ENCODE data around the gene ZNF280B.

The ZNF280B gene, protein sequence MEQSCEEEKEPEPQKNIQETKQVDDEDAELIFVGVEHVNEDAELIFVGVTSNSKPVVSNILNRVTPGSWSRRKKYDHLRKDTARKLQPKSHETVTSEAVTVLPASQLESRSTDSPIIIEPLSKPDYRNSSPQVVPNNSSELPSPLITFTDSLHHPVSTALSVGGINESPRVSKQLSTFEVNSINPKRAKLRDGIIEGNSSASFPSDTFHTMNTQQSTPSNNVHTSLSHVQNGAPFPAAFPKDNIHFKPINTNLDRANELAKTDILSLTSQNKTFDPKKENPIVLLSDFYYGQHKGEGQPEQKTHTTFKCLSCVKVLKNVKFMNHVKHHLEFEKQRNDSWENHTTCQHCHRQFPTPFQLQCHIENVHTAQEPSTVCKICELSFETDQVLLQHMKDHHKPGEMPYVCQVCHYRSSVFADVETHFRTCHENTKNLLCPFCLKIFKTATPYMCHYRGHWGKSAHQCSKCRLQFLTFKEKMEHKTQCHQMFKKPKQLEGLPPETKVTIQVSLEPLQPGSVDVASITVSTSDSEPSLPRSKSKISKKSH

DNA sequence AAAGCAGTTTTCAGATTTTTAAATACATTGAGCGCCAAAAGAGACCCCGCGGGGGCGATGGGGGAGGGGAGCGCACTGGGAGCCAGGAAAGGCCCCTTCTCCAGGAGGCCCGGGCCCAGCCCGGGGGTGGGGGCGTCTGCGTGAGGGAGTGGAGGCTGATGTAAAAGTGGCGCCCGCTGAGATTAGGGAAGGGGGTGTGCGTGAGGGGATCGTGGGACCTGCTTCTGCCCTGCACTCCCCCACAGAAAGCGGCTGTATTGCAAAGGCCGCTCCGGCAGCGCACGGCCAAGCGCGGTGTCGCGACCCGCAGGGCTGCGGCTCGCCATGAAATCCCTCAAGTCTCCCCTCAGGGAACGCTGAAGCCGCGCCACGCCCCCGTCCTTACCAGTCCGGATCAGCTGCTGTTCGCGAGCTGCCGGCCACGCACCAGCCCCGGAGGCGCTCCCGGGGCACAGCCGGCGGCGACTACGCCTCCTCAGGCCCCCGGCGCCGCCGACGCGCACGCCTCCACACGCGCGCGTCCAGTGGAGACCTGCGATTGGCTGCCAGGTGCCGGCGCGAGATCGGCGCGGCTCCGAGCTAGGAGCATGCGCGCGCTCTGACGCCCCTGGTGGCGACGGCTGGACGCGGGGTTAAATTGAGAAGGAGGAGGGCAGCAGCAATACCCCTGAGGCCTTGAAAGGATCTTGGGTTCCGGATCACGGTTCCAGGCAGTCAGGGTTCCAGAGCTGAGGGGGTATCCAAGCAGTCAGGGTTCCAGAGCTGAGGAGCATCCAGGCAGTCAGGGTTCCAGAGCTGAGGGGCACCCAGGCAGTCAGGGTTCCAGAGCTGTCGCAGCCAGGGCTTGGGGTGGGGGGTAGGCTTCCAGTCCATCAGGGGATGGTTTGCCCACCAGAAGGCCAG lies at the start of gene ZNF280B:
TSS of gene ZNF280B (minus strand) at position 469 of the 903 bp plus-strand sequence. CDS start 19,344 bp downstream, outside the sequence.
- peak; percentile 93 for DNase-seq

DNA sequence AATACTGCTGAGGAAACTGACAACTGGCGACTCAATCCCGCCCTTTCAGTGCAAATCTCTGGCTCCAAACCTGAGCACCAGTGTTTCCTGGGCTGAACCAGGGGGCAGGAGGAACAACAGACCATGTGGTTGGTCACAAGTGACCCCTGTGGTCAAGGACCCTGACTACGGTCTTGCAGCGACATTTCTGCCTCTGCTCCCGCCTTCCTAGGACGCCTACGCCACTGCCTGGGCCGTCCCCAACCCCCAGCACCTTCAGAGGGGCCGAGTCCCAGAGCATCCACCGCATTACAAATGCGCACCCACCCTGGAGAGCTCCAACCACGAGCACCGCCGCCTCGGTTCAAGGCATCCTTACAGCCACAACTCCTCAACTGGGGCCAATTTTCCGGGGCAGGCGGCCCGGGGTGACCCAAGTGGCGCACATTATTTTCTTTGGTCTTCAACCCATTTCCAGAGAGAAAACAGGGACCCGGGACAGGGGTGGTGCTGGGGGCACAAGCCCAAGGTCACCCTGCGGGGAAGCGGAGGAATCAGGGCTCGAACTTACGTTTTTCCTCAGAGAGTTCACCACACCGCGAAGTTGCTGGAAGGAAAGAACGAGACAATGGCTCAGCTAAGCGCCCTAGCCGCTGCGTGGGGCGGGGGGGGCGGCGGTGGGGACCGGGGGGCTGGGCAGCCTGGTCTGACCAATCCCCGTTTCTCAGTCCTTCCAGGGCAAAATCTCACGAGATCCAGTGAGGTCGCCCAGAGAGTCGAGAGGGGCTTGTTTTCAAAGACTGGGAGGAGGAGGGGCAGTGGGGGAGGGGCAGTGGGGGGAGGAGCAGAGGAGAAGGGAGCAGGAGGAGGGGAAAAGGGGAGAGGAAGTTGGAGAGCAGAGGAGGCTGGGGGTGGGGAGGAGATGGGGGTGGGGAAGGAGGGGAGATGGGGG lies 48.7 kb upstream of the ZNF280B start:
- DNase-seq, result no peak

DNA sequence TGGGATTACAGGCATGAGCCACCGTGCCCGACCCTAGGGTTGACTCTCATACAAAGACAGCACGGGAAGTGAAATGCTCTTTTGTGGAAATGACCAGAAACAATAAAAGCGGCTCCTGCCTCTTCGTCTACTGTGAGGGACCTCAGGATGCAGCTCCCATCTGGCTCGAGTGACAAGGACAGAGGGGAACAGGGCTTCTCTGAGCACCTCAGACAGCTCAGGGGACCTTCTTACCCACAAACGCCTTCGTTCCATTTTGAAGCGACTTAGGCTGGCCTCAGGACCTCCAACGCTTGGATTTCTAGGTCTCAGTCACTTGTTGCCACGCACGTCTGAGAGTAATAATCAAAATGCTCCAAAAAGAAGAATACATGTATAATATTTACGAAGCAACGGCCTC lies 48.0 kb upstream of the ZNF280B start:
- DNase-seq, result no peak

DNA sequence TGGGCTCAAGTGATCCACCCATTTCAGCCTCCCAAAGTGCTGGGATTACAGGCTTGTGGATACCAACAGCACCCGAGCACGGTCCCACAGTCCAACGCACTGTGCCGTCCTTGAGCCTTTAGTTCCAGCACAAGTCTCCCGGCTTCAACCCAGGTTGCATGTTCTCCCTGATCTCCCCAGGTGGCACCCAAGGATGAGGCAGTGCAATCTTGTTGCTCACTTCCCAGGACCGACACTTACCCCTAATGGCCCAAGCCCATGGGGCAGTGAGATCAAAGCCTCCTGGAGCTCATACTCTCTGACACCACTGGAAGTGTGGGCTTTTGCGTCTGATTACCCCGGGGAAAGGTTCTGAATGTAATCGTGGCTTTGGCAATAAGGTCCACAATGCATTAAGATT lies 47.1 kb upstream of the ZNF280B start:
- DNase-seq, result no peak

DNA sequence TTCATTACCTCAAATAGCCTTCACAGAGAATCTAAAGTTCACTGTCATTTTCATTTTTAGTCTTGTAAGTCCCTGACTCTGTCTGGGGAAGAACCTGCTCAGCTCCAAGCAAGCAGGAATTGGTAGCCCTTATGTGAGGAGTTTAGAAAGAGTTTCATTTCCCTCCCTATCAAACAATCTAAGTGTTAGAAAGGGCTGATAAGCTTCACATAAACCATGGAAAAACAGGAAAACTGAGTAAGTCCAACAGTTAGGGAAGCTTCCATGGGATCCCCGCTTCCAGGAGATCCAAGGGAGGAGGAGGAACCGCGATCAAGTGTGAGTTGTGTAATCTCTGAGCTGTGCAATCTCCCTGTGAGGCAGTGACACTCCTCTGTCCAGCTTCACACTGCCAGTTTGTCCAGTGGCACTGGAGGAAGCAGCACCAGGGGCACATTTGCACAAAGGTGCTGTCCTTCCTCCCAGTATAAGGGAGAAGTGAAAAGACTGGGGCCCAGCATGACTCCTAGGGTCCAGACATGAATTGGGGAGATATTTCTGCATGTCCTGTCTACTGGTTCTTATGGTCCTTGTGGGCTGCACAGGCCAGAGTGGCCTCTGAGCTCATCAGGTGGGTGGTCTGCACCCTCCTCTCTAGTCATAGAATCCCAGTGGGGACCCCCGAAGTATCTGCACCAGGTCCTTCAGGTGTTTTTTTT lies 46.2 kb upstream of the ZNF280B start:
- DNase-seq, result no peak

DNA sequence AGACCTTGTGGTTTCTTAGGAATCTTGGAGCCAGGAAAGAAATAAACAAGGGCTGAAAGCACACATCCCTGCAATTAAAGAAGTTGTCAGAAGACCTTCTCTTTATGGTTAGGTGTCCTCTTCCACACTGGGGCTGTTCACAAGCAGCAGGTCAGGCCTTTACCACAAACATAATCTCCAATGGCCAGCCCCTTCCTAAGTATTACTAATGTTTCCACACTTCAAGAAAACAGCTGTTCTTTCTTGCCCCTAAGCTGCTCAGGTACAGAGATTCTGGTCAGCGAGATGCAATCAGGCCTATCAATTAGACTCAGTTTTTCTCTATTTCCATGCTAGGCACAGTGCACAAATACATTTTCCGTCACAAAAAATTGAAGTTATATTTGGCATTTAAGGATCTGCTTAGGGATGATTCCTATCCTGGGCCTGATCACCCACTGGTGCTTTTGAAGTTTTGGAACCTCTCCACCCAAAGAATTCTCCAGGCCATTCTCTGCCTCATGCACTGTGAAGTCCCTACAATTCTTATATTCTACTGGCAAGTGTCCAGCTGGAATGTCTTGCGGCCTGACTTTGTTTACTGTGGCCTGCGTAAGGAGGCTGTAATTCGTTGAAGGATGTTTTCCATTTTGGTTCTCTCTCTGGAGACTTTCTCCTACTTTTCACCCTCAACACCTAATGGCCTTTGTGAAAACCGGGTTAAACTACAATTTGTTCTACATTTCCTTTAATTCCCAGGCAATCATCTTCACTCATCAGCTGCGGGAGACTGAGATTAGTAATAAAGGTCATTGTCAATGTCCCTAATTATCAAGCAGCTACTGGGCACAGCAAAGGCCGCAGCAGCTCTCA lies 45.4 kb upstream of the ZNF280B start:
- DNase-seq, result no peak

DNA sequence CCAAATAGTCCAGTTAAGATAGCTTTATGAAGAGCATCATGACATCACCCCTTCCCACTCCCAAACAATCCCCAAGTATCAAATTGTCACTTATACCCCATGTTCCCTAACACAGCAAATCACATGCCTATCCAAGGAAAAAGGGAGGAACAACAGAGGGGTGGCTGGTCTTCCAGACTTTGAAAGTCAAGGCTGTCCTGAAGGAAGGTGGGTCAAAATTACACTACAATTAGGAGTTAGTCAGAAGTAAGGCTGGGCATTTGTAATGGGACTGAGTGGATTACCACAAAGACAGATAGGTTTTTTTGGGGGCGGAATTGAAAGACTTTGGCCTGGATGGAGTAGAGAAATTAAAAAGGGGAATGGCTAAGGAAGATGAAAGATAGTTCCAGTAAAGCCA lies 44.6 kb upstream of the ZNF280B start:
- DNase-seq, result no peak

DNA sequence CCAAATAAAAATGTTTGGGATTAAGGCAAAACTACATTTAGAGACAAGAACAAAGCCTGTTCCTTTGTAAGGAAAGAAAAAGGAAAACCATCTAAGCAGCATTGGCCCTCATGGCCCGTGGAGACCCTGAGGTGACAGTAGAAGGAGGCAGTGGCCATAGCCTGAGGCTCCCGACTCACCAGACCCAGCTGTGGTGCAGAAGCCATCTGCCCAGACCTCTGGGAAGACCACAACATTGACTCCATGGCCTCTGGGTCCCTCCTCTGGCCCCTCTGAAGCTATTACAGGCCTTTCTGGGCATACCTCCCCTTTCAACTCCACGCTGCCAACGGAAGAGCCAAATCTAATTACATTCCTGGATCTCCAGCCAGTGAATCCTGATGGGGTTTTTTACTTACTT lies 44.1 kb upstream of the ZNF280B start:
- no peak for DNase-seq

DNA sequence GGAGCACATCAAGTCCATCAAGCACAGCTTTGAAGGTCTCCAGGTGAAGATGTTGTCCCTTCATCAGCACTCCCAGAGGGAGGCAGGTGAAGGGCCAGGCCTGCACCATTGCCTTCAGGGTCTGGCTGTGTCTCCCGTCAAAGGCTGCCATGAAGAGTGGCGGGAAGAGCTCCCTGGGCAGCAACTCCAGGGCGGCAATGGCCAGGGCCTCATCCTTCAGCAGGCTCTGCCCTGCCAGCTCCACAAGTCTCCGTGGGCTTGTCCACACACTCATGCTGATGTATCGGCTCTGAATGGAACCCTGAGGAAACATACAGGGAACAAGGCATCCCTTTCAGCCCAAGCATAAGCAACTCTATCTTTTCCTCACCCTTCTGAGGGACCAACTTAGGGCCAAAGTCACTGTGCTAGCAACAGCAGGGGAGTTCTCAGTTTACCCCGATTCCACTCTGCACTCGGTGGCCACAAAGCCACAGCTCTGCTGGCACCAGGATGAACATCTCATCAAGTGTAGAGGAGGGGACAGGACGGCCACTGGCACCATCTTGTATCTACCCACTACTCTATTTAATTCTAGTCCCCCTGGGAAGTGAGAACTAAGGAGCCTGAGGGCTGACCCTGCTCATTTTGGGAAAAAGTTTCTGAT lies 42.4 kb upstream of the ZNF280B start:
- DNase-seq, result no peak

DNA sequence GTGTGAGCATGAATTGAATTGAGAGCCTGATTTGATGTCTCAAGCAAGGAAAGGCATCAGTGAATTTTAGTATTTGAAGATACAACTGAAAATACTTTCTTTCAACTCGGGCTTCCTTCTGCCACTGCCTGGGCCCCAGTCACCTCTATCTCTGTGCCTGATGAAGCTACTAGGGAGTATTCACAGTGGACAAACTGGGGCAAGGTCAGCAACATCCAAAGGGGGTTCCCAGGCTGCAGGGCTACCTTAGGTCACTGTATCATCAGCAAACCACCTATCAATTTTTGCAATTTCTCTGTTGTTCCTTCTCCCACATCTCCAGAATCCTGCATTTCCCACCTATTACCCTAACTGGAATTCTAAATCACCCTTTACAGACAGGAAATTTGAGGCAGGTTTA lies 40.4 kb upstream of the ZNF280B start:
- no peak for DNase-seq

DNA sequence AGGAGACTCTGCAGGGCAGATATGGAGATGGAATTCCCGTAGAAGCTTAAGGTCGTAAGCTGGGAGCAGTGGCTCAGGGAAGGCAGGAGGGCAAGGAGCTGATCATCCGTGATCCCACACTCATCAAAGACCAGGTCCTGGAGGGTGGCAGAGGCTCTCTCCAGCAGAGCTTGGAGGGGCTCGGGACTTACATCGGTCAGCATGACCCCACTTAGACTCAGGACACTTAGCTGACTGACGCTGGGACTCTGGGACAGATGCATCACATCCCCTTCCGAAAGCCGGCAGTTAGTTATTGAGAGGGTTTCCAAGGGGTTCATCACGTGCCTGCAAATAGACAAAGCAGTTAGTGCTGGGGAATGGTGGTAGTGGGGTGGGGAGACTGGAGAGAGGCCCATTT lies 39.8 kb upstream of the ZNF280B start:
- DNase-seq, result no peak

DNA sequence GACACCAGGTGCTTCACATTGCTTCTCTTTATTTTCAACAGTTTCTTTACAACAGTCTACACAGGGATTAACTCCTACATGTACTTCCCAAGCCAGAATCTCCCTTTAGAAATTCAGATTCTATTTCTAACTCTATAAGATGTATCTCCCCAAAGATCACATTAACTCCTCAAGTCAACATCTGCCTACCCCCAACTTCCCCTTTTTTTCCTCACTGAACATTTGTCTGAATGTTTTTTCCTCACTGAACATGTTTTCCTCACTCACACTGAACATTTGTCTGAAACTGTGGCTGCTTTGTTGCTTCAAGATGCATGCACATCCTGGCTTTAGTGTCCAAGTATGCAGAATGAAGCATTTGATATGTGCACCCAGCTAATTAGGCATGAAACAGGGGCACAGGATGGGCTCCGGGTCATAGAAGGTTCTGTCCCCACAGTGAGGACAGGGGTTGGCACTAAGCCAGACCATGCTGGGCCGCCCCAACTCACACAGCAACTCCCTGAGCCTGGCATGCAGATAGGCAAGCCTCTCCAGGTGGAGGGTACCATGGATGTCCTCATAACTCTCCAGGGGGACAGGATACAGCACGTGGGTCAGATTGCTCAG lies 39.3 kb upstream of the ZNF280B start:
- no peak for DNase-seq

DNA sequence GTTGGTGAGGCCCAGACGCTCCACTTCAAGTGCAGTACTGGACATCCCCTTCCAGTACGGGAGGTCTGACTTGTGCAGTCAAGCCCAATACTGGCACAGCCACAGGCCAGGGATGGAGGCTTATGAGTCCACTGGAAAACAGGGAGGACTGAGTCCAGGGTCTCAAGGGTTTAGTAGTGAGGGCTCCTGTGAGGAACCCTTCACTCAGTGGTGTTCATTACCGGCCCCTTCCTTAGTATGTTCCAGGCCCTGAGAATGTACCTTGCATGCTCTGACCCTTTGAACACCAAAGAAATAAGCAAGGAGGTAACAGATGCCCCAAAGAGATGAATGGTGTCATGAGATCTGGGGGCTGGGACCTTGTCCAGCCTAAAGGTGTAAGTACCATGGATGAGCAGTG lies 38.7 kb upstream of the ZNF280B start:
- DNase-seq, result no peak

DNA sequence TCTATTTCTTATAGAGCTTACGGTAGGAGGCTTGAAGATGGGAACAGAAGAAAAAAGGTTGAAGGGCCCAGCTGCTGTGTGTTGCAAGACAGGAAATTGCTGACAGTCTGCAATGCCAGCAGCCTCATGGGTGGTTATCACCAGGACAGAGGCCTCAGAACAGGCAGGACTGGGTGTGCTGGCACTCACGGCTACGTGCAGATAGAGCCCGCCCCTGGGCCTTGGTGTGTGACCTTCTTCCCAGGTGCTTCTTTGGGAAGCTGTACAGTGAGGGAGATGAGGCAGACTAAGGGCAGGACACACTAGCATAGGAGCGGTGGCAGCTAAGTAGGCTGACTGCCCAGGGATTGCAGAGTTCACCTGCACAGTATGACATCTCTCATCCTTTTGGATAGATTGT lies 37.9 kb upstream of the ZNF280B start:
- no peak for DNase-seq

DNA sequence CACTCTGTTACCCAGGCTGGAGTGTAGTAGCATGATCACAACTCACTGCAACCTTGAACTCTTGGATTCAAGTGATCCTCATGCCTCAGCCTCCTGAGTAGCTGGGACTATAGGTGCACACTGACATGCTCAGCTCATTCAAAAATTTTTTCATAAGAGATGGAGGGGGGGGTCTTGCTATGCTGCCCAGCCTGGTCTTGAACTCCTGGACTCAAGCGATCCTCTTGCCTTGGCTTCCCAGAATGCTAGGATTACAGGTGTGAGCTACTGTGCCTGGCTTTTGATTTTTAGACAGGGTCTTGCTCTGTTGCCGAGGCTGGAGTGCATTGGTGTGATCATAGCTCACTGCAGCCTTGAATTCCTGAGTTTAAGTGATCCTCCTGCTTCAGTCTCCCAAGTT lies 36.5 kb upstream of the ZNF280B start:
- no peak for DNase-seq

DNA sequence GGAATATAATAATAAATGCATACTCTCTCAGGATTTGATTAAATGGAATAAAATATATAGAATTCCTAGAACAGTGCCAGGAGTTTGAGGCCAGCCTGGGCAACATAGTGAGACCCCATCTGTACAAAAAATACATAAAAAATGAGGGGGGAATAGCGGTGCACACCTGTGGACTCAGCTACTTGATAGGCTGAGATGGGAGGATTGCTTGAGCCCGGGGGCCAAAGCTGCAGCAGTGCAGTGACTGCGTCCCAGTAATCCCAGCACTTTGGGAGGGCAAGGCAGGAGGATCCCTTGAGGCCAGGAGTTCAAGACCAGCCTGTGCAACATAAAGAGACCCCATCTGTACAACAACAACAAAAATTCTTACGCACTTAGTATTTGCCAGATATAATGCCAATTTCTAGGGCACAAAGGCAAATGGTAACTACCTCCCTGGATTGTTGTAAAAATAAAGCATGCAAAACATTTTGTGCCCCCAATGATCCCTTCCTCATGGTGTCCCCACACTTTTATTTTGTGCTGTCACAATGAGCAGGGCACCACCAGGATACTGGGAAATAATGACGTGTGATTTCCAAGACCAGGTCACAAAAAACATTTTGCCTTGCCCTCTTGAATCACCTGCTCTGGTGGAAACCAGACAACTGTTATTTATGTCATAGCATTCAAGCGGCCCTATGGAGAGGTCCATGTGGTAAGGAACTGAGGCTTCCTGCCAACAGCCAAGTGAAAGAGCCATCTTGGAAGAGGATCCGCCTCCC lies 29.9 kb upstream of the ZNF280B start:
- DNase-seq, result no peak

DNA sequence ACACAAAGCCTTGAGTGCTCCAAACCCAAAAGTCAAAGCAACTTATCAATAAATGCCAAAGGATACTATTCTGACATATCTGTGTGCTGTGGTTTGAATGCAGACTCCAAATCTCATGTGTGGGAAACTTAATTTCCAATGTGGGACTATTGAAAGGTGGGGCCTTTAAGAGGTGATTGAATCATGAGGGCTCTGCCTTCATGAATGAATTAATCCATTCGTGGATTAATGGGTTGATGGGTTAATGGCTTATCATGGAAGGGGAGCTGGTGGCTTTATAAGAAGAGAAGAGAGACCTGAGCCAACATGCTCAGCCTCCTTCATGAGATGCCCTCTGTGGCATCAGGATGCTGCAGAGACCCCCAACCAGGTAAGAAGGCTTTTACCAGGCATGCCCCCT lies 28.4 kb upstream of the ZNF280B start:
- no peak for DNase-seq

DNA sequence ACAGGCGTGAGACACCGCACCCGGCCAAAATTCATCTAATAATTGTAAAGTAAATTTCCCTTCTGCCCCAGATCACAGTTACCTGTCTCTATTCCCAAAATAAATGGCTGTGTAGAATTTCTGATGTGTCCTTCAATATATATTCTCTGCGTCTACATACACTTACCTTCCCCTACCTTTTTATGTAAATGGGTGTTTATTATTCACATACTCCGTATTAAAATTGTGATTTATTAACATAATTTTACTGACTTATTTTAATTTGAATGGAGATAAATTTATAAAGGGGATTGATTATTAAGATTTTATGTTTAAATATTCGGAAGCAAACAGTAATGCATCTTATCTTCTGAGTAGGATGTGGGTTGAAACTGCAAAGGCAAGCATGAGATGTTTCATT lies 28.0 kb upstream of the ZNF280B start:
- DNase-seq, result no peak

DNA sequence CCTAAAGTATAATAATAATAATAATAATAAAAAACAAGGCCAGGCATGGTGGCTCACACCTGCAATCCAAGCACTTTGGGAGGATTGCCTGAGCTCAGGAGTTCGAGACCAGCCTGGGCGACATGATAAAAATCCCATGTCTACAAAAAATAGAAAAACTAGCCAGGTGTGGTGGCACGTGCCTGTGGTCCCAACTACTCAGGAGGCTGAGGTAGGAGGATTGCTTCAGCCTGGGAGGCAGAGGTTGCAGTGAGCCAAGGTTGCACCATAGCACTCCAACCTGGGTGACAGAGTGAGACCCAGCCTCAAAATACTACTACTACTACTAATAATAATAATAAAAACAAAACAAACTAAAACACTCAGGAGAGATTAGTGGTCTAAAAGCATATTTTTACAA lies 27.1 kb upstream of the ZNF280B start:
- no peak for DNase-seq
